CD4-positive, alpha-beta T cell treated with Interleukin-4 for 1 hour (primary cell): ENCODE measurements around the gene GRN.
"Not testable (repeated sequence)": the region's sequence is repeated elsewhere in the genome, so short reads cannot be mapped to it uniquely, and the experiment has no call there.

ENCODE experiments used
- DNase-seq, 2 donors: peaks; one replicate each; pipeline ENCODE4 v3.0.0-alpha.2; 2020 to 2022

The GRN gene

DNA sequence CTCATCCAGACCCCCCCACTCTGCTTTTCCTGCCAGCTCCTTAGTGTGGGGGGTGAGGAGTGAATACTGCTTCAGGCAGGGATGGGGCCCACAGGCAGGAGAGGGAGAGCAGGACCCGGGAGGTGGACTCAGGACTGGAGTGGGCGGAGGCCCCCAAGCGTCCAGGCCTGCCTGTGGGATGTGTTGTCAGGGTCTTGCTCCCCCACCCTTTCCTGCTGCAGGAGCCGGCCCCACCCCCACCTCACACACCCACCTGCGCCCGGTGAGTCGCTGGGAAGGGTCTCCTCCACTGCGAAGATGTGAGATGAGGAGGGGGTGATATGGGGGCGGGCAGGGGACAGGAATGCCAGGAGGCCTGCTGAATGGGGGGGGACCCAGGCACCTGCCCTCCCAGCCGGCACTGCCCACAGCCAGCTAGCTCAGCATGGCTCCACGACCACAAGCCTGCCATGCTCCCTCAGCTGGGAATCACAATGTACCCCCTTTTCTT is 17.4 kb downstream of the GRN start:
- DNase-seq = no peak

DNA sequence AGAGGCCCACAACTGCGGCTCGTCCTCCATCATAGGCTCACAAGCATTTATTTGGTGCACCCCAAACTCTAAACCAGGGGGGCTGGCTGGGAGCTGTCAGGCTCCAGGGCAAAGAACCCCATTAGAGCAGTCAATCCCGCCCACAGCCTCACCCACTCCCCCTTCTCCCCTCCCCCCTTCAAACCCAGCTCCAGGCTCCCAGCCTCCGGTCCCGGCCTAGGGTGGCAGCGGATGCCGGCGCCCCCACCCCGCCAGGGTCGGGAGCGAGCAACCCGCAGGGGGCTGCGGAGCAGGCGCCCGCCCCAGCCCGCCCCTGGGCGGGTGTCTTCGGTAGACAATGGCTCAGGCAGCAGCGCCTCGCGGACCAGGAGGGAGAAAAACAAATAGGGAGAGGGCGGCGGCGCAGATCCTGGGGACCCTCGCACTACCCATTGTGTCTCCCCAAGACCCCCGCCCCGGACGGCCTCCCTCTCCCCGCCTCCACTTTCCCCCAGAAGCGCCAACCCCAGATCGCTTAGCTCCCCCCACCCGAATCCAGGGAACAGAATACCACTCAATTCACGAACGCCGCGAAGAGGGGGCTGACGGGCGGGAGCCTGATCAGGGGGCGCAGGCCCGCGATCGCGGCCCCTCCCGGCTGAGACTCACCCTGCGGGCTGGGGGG is 18.0 kb downstream of the GRN start:
- no peak for DNase-seq

DNA sequence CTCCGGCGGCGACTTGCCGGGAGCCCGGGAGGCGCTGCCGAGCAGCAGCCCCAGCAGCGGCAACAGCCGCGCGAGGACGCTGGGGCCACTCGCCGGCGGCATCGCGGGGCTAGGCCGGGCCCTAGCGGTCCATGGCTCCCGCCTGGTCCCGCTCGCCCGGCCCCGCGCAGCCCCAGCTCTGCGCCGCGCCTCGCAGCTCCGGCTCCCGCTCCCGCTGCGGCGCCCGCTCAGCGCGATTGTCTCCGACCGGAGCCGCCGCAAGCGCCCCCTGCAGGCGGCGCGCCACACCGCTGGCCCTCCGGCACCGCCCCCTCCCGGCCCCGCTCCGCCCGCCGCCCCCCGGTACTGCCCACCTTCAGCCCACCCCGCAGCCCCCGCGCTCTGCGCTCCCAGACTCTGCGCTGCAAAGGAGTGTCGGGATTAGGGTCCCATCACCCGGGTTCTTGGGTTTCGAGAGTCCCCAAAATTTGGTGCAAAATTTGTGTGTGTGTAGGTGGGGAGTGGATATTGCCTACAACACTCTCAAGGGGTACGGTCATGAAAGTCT is 18.6 kb downstream of the GRN start, which contains the start of gene FAM171A2:
TSS of gene FAM171A2 (minus strand) at position 241 of the 547 bp plus-strand sequence. CDS start at position 102, 139 bp downstream.
- DNase-seq = peak; percentile 59 to 67

GRCh38 chr17:44365051-44365450 is 19.9 kb downstream of the GRN start:
- not testable (repeated sequence) for DNase-seq

GRCh38 chr17:44367231-44367979 is 22.3 kb downstream of the GRN start:
- no peak for DNase-seq

DNA sequence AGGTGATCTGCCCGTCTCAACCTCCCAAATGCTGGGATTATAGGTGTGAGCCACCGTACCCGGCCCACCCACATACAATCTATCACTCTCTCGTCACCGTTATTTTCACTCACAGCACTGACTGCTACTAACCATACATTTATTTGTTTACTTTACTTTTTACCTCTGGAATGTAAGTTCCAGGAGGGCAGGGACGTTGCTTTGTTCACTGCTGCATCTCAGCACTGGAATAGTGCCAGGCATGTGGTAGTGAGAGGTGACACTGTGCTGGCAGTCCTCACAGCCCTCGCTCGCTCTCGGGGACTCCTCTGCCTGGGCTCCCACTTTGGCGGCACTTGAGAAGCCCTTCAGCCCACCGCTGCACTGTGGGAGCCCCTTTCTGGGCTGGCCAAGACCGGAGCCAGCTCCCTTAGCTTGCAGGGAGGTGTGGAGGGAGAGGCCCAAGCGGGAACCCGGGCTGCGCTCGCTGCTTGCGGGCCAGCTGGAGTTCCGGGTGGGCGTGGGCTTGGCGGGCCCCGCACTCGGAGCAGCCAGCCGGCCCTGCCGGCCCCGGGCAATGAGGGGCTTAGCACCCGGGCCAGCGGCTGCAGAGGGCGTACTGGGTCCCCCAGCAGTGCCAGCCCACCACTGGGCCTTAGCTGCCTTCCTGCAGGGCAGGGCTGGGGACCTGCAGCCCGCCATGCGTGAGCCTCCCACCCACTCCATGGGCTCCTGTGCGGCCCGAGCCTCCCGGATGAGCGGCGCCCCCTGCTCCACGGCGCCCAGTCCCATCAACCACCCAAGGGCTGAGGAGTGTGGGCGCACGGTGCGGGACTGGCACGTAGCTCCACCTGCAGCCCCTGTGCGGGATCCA is 23.5 kb downstream of the GRN start:
- not testable (repeated sequence) for DNase-seq

GRCh38 chr17:44369414-44370023 is 24.4 kb downstream of the GRN start:
- peak; percentile 20 to 26 for DNase-seq

DNA sequence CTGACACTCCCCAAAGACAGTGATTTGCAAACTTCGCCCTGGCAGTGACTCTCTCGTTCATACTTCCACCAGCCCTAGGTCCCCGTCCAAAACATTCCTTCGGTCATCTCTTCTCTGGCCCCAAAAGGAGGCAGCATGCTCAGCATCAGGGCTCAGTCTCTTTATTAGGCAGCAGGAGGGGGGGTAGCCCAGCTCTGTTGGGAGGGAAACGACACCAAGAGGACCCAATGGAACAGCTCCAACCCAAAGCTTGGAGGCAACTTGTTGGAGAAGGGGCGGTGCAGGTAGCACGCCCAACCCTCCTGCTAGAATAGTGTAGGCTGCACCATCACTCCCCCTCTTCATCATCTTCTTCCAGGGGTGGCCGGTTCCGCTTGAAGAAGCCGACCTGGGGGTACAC is 26.9 kb downstream of the GRN start:
- DNase-seq = no peak

- no peak for DNase-seq
Observed at GRCh38 chr17:44374306-44375195, 29.4 kb downstream of the GRN start.

DNA sequence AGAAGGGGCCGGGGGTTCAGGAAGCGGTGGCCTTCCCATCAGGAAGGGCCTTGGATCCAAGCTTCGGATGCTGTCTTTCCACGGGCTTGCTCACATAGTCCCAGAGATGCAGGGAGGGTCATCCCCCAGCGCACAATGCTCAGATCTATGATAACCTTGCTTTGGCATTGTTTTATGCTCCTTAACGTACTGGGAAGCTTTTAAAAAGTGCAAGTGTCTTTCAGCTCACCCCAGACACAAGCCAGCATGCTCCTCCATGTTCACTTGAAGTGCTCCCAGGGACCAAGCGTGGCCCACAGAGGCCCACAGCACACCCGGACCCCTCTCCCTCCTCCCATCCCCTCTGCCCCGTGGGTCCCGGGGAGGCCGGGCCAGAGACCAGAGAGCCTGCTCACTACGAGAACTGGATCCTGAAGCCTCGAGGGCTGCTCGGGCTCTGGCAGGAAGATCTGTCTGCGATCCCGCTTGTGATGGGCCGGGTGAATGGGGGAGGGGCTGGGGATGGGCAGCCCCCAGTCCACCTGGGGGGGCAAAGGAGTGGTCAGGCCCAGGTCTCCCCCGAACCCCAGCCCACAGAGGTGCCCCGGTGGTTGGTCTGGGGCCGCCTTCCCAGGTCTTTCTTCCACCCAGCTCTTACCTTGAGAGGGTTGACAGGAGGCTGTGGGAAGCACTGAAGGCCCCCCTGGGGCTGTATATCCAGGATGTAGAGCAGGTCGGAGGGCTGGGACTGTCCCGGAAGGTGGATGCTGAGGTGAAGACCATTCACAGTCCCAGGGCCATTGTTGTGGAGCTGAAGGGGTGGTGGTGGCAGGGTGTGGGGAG is 30.3 kb downstream of the GRN start:
- DNase-seq = no peak

DNA sequence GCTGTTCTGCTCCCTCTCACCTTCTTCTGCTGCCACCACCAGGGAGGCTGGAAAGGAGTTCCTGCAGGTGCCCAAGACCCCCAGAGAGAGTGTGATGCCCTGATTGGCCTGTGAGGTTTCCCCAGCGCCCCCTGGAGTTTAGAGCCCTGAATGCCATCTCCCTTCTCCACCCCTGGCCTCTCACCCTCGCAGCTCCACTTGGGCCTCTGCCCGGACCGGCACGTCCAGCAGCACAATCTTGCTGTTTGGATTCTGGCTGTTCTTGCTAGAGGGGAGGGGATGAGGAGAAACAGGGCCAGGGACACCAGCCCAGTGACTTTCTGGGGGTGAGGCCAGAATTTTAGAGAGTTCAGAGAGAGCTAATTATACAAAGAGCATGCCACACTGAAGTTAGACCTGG is 31.0 kb downstream of the GRN start:
- no peak for DNase-seq

DNA sequence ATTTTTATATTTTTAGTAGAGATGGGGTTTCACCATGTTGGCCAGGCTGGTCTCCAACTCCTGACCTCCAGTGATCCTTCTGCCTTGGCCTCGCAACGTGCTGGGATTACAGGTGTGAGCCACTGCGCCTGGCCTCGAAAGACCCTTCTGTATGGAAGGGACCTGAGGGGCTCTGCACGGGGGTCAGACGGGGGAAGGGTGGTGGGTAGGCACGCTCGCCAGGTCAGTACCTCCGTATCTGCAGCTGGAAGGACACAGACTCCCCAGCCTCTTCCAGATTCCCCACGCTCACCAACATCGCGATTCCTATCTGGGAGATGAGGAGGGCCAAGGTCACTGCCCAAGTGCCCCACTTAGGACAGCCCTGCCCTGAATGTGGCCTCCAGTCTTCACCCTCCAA is 31.7 kb downstream of the GRN start:
- DNase-seq = no peak

DNA sequence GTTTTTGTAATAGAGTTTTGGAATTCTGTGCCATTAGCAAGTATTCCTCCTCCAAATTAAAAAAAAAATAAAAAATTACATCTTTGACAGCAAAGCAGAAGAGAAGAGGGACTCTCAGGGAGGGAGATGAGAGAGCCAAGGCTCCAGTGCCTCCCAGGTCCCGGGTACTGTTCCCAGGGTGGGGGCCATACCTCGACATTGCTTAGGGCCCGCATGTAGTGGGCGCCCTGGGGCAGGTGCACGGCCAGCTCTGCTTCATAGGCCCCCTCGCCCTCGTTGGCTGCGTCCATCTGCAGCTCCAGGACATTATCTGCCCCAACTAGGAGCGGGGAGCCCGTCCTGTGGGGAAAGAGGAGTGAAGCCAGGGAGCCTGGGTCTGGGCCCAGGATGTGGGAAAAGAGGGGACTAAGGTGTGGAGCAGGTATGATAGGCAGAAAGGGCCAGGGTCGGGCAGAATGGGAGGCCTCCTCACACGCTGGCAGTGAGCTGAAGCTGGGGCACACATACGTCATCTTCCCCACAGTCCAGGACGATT is 33.1 kb downstream of the GRN start:
- no peak for DNase-seq

GRCh38 chr17:44379887-44380286 is 34.8 kb downstream of the GRN start:
- no peak for DNase-seq

GRCh38 chr17:44380767-44381166 is 35.7 kb downstream of the GRN start:
- no peak for DNase-seq

- no peak for DNase-seq
Observed at GRCh38 chr17:44381810-44382305, 36.8 kb downstream of the GRN start.

- no peak for DNase-seq
Observed at GRCh38 chr17:44382917-44383316, 37.8 kb downstream of the GRN start.

GRCh38 chr17:44383363-44383762 is 38.3 kb downstream of the GRN start:
- DNase-seq = no peak

DNA sequence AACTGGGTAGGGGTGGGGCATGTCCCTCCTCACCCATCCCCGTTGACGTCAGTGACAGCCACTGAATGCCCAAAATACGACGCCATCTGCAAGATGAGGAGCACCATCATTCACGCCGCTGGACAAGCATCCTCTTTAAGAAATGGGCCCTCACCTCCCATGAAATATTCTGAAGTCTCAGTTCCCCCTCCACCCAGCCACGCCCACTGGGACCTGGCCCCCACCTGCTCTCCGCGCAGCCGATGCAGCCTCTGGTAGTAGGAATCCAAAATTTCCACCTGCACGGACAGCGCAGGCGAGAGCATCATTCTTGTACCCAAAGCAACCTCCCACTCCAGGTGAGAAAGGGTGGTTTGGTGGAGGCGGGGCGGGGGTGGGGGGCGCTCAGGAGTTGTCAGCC is 38.8 kb downstream of the GRN start:
- DNase-seq = no peak

DNA sequence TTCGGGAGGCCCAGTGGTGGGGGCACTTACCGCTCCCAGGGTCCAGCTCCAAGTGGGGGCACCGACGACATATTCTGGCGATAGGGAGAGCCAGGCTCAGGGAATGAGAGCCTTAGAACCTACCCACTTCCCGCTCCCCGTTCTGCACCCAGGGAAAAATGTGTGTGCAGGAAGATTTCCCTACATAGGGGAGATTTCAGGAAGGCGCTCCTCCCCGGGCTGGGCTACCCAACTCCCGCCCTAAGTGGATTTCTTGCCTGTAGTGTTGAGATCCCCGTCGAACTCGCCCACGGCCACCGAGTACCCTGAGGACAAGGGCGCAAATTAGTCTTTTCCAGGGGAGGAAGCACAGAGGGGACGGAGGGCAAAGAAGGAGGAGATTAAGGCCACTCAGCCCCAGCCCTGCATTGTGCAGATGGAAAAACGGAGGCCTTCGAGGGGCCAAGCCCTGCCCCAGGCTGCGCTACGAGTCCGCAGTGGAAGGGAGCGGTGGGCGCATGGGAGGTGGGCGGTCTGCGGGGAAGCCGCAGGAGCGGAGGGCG is 39.2 kb downstream of the GRN start:
- DNase-seq = no peak
